Transverse colon (tissue), 4 donors: Measurements from ENCODE around the gene PRRC2A.

Experiments
- CTCF ChIP-seq, 5 experiments: fragments of 200-600 bp in 3 of 5; fragments of 450-650 bp in 2 of 5; sonication (generic) in 3 of 5; IDR thresholded peaks; 1 replicate in 2 of 5; 2 replicates in 3 of 5; pipeline ENCODE4 v1.5.1; 2016 to 2017; ENCODE audit warnings: antibody characterized with exemption in 5 of 5, inconsistent platforms in 3 of 5, mild to moderate bottlenecking in 2 of 5, moderate library complexity in 1 of 5
- EP300 ChIP-seq: sonication (generic); formaldehyde crosslinking; IDR thresholded peaks from one replicate; pipeline ENCODE4 v1.6.1; 2017; ENCODE audit warnings: antibody characterized with exemption, low read depth
- POLR2A ChIP-seq: fragments of 450-650 bp; IDR thresholded peaks from one replicate; pipeline ENCODE4 v1.6.1; 2016; ENCODE audit warnings: antibody characterized with exemption, mild to moderate bottlenecking, moderate library complexity
- POLR2AphosphoS5 ChIP-seq, 3 donors: sonication (generic); formaldehyde crosslinking; IDR thresholded peaks; one replicate each; pipeline ENCODE4 v1.6.1; 2016; ENCODE audit warnings: antibody characterized with exemption in 3 of 3

GRCh38 chr6:31609519-31610406 lies 10.8 kb upstream of the PRRC2A start:
- TF ChIP-seq CTCF (IDR thresholded peaks at IDR 0.05) = no peak
- TF ChIP-seq POLR2AphosphoS5 (IDR thresholded peaks at IDR 0.05) = no peak
- TF ChIP-seq EP300 = no peak
- no peak for TF ChIP-seq POLR2A
